WTC11 (cell line): Measurements from ENCODE around the gene IQCF2.

Experiments
- SP1 ChIP-seq: sonication (generic); formaldehyde crosslinking; conservative IDR thresholded peaks from 2 replicates; pipeline ENCODE4 v1.8.1; 2022; ENCODE audit warnings: missing genetic modification reagents
- ZNF423 ChIP-seq: fragments of 250-450 bp; sonication (Bioruptor Pico); IDR thresholded peaks from 2 replicates; pipeline ENCODE4 v2.1.2; 2022; ENCODE audit warnings: mild to moderate bottlenecking, moderate library complexity
- TF ChIP-seq, protein P1 (sequence below): fragments of 200-600 bp; IDR thresholded peaks from 2 replicates; pipeline ENCODE4 v1.8.0; 2022; ENCODE audit warnings: antibody characterized with exemption
- TF ChIP-seq, protein P2 (sequence below): sonication (generic); formaldehyde crosslinking; IDR thresholded peaks from 2 replicates; pipeline ENCODE4 v1.8.1; 2023; ENCODE audit warnings: mild to moderate bottlenecking, missing genetic modification reagents, moderate library complexity
- TF ChIP-seq, protein P3 (sequence below): sonication (generic); formaldehyde crosslinking; IDR thresholded peaks from 2 replicates; pipeline ENCODE4 v1.8.0; 2022; ENCODE audit warnings: mild to moderate bottlenecking, missing genetic modification reagents

DNA sequence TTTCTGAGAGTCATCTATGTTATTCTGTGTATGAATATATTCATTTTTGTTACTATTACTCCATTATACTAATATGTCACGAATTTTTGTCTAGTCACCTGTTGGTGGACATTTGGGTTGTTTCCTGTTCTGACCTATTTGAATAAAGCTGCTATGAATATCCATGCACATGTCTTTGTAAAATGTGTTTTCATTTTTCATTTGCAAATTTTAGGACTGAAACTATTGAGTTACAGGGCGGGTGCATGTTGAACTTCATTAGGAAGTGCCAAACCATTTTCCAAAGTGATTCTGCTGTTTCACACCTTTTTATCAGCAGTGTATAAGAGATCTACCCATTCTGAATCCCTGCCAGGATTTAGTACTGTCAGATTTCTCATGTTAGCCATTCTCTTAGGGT lies 44.7 kb upstream of the IQCF2 start:
- TF ChIP-seq, protein P1, sequence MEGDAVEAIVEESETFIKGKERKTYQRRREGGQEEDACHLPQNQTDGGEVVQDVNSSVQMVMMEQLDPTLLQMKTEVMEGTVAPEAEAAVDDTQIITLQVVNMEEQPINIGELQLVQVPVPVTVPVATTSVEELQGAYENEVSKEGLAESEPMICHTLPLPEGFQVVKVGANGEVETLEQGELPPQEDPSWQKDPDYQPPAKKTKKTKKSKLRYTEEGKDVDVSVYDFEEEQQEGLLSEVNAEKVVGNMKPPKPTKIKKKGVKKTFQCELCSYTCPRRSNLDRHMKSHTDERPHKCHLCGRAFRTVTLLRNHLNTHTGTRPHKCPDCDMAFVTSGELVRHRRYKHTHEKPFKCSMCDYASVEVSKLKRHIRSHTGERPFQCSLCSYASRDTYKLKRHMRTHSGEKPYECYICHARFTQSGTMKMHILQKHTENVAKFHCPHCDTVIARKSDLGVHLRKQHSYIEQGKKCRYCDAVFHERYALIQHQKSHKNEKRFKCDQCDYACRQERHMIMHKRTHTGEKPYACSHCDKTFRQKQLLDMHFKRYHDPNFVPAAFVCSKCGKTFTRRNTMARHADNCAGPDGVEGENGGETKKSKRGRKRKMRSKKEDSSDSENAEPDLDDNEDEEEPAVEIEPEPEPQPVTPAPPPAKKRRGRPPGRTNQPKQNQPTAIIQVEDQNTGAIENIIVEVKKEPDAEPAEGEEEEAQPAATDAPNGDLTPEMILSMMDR, result no peak
- TF ChIP-seq, protein P2, sequence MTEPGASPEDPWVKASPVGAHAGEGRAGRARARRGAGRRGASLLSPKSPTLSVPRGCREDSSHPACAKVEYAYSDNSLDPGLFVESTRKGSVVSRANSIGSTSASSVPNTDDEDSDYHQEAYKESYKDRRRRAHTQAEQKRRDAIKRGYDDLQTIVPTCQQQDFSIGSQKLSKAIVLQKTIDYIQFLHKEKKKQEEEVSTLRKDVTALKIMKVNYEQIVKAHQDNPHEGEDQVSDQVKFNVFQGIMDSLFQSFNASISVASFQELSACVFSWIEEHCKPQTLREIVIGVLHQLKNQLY (CRISPR knock-in tag), result no peak
- no peak for TF ChIP-seq SP1
- TF ChIP-seq, protein P3, sequence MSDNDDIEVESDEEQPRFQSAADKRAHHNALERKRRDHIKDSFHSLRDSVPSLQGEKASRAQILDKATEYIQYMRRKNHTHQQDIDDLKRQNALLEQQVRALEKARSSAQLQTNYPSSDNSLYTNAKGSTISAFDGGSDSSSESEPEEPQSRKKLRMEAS (CRISPR knock-in tag), result no peak
- no peak for TF ChIP-seq ZNF423 (CRISPR knock-in tag)
